HL-60/S4 treated with phorbol 12-myristate 13-acetate at 8.2 ng/mL for 4 days and 3 days (cell line): ENCODE data around the gene SCGN.

Source experiments
- in situ Hi-C: fragments of 300-500 bp; cut with MboI; formaldehyde crosslinking; loops from 2 replicates; pipeline ENCODE4 v1.15.0; 2022; ENCODE audit warnings: low sequenced_read_pairs

SCGN gene

GRCh38 chr6:25684565-25684964, 32.5 kb downstream of the SCGN start:
- in situ Hi-C loops: no loop called here

- in situ Hi-C loops: no loop called here
Measured at GRCh38 chr6:25685251-25685650, 33.2 kb downstream of the SCGN start.

DNA sequence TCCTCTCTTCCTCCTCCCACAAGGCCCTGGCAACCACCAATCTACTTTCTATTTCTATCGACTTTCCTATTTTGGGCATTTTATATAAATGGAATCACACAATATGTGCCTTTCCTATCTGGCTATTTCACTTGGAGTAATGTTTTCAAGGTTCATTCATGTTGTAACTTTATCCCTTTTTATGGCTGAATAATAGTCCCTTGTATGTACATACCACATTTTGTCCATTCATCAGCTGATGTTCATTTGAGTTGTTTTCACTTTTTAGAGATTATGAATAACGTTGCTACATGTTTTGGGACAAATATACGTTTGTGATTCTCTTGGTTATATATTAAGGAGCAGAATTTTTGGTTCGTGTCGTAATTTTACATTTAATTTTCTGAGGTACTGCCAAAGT, 33.9 kb downstream of the SCGN start:
- in situ Hi-C loops: no loop called here

DNA sequence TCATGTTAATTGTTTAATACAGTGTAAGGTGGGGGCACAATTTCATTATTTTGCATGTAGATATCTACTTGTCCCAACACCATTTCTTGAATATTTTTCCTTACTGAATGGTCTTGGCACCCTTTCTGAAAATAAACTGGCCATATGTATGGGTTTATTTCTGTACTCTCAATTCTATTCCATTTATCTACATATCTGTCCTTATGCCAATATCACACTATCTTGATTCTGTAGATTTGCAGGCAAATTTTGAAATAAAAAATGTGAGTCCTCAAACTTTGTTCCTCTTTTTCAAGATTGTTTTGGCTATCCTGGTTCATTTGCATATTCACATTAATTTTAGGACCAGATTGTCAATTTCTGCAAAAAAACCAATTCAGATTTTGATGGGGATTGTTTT, 34.8 kb downstream of the SCGN start:
- in situ Hi-C loops: no loop called here

- in situ Hi-C loops: no loop called here
Measured at GRCh38 chr6:25689966-25690365, 38.0 kb downstream of the SCGN start.

- in situ Hi-C loops: no loop called here
Measured at GRCh38 chr6:25691894-25692293, 39.9 kb downstream of the SCGN start.

DNA sequence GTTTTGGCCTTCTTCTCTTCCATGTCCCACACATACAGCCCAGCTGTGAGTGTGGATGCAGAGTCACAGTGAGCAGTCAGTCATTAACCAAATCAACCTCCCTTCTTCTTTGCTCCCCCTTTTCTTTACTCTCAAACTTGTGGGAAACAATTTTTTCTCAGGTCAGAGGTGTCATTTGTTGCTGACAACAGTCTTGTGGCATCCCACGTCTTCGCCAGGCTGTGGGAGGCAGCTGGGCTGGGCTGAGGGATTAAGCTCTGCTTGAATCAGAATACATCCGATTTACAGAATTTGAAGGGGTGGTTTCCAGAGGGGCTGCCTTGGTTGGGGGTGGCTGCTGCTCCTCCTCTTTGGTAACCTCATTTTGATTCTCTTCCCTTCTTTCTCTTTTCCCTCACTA, 40.5 kb downstream of the SCGN start:
- in situ Hi-C loops: no loop called here

DNA sequence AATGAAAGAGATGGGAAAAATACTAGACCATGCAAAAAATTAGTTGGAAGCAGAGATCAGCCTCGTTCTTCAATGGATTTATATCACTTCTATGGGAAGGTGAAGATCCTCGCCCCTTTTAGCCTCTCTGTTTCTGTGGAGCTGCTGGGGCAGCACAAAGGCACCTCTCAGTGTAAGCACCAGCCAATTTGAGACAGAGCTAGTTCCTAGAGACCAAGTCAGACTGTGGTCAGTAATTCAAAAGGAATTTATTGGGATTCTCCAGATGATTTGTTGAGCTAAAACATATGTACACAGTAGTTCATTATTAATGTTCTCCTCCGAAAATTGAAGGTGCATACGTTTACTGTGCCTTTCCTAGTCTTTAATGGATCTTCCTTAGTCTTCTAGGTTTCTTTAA, 42.4 kb downstream of the SCGN start:
- in situ Hi-C loops: no loop called here

DNA sequence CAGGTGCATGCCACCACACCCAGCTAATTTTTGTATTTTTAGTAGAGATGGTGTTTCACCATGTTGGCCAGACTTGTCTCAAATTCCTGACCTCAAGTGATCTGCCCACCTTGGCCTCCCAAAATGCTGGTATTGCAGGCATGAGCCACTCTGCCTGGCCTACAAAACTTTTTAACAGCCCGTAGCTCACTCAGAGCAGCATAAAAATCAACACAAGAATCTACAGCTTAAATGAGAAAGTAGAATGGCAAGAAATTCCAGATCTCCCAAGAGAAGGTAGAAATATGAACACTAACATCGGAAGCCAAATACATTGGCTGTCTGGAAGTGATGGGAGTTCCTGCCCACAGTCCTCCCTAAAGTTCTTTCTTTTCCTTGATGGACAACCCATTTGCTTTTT, 43.7 kb downstream of the SCGN start:
- in situ Hi-C loops: no loop called here

- in situ Hi-C loops: no loop called here
Measured at GRCh38 chr6:25697537-25698340, 45.7 kb downstream of the SCGN start.

DNA sequence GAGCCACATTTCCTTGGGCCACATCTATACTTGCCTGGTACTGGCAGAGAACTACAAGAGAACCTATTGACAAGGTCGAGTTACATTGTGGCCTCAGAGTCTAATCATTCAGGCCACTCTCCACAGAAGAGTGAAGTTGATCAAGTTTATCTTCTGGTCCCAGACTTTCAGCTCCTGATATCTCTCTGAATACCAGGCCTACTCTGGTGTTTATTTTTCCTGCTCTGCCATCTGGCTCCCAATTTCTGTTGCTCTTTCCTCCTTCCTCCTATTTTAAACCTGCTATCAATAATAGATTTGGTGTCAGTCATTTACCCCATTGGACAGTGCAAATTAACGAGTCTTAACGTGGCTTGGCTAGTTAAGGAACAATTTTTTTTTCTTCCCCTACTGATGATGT, 46.6 kb downstream of the SCGN start:
- in situ Hi-C loops: no loop called here

DNA sequence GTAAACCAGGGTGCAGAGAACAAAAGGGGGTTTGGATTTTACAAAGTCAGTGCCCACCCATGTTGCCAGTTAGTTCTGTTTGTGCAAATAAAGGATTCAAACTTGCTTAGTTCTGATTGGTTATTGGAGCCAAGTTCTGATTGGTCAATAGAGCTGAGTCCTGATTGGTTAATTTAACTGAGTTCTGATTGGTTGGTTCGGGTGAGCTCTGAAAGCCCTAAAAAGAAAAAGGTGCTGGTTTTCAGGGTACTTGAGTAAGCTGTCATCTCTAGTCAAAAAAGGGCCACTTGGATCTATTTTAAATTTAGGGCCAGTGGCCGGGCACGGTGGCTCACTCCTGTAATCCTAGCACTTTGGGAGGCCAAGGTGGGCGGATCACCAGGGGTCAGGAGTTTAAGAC, 47.6 kb downstream of the SCGN start:
- in situ Hi-C loops: no loop called here

DNA sequence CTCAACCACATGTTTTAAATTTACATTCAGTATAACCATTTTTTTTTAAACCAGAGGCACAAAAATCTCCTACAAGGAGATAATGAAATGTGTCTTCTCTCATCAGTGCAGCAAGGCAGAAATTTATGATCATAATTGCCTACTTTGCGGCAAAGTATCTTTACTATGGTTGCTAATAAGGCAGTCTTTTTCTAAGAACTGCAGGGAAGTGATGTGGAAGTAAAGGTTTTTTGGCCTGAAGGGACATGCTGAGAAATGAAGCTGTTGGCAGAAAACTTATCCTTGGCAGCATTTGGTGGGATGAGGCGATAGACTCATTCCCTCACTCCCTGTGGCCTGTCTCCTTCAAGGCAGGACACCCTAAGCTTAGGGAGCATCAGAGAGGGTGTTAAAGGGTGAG, 48.7 kb downstream of the SCGN start:
- in situ Hi-C loops: no loop called here

DNA sequence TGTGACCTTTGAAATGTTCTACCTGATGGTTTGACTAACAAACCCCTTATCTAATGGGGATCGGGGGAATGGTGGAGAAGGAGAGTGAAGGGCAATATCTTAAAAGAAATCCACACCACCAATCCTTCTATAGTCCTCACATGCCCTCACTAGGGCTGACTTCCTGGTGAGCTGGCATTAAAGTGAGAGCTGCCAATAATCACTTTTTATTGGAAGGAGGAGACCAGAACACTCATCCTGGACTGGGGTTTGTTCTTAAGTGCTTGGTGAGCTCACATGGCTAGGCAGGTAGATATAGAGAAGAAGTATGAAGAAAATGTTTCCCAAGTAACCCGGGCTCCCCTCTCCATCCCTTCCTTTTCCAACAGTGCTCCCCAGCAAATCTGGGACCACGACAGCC, 49.8 kb downstream of the SCGN start:
- in situ Hi-C loops: no loop called here

GRCh38 chr6:25703005-25703404, 51.0 kb downstream of the SCGN start:
- in situ Hi-C loops: no loop called here

- in situ Hi-C loops: no loop called here
Measured at GRCh38 chr6:25704001-25704400, 52.0 kb downstream of the SCGN start.

GRCh38 chr6:25706314-25707014, 54.4 kb downstream of the SCGN start:
- in situ Hi-C loops: no loop called here

DNA sequence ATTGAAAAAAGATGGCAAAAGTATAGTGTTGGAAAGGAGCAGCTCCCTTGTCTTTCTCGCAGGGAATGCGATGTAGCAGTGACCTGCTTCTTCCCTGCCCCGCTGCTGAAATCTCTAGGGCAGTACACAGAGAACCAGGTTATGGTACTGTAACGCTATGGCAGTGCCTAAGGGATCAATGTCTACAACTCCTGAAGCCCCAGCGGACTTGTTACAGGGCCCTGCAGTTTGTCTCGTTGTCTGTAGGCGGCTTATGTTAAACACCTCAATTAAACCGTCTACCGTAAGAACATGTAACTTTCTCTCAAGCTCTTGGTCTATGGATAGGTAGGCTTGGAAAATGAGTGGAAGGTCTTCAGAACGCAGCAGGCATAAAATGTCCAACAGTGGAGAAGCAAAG, 57.7 kb downstream of the SCGN start:
- in situ Hi-C loops: no loop called here

- in situ Hi-C loops: no loop called here
Measured at GRCh38 chr6:25710287-25710686, 58.3 kb downstream of the SCGN start.

- in situ Hi-C loops: no loop called here
Measured at GRCh38 chr6:25713824-25714223, 61.8 kb downstream of the SCGN start.

- in situ Hi-C loops: no loop called here
Measured at GRCh38 chr6:25714765-25715164, 62.8 kb downstream of the SCGN start.

DNA sequence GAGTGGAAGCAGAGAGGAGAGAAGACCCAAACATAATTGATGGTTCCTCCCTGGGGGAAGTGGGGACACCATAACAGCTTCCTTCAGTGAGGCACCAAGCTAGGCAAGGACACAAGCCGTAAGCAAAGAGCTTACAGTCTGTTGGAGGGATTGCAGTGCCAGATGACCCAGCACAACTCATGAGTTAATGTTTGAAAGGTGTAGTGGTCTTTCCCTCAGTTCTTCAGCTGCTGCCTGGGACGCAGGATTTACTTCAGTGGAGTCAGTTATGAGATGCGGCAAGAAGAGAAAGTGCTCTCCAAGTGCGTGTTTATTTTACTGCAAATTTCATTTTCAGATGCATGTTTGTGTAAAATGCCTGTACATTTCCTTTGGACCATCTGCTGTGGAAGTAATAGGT, 63.8 kb downstream of the SCGN start:
- in situ Hi-C loops: no loop called here
